ACHN (cell line): ENCODE results near the gene MERTK.
"Not testable (repeated sequence)": the region's sequence is repeated elsewhere in the genome, so short reads cannot be mapped to it uniquely, and the experiment has no call there.

ENCODE experiments used
- DNase-seq: peaks from one replicate; pipeline ENCODE4 v3.0.0-alpha.2; 2015
- in situ Hi-C: cut with HindIII; loops from 2 replicates; pipeline ENCODE4 v1.10.0; 2017; ENCODE audit warnings: low sequenced_read_pairs, low pct_ligation_motif_present, low pct_unique_long_range_greater_than_20kb

The MERTK gene

GRCh38 chr2:111897924-111898702, at the start of gene MERTK:
TSS of gene MERTK (plus strand) at chr2:111898607. CDS start at chr2:111898736, 129 bp downstream.
- in situ Hi-C loops, result no loop called here
- peak; percentile 88 for DNase-seq

GRCh38 chr2:111850646-111851045, 47.8 kb upstream of the MERTK start:
- in situ Hi-C loops, result not testable (repeated sequence)
- DNase-seq, result peak; percentile 46

DNA sequence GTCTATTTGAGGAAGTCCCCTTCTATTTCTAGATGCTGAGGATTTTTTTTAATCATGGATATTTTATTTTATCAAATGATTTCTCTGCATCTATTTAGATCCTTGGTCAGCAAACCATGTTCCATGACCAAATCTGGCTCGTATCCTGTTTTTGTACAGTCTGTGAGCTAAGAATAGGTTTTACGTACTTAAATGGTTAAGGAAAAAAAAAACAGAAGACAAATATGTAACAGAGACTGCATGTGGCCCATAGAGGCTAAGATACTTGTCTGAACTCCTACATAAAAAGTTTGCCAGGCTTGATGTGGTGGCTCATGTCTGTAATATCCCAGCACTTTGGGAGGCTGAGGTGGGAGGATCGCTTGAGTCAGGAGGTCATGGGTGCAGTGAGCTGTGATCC, 45.9 kb upstream of the MERTK start:
- DNase-seq, in situ Hi-C loops: not testable (repeated sequence)

DNA sequence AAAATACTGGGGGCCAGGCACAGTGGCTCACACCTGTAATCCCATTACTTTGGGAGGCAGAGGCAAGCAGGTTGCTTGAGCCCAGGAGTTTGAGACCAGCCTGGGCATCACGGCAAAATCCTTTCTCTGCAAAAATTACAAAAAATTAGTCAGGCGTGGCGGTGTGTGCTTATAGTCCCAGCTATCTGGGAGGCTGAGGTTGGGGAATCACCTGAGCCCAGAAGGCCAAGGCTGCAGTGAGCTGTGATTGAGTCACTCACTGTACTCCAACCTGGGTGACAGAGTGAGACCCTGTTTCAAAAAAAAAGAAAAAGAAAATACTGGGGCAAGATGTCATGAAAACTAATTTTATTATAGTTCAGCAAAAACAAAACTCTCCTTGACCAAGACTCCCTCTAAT, 38.4 kb upstream of the MERTK start:
- DNase-seq, in situ Hi-C loops: not testable (repeated sequence)

DNA sequence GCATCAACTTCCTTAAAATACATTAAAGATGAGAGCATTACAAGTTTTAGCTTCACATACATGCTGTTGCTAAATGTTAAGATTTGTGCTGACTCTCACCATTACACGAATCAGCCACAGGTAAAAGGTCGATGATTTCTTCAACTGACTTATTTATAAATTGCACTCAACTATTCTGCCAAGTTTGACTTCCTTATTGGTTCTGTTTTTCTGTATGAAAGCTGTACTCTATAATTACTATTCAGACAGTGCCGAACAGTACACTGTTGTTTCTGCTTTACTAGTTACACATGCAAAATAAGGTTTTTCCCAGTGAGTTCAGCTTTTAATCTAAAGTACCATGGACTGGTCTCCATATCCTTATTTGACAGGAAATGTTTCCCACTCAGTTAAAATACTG, 33.3 kb upstream of the MERTK start:
- in situ Hi-C loops, DNase-seq: not testable (repeated sequence)

GRCh38 chr2:111872806-111873205, 25.6 kb upstream of the MERTK start:
- DNase-seq, in situ Hi-C loops: not testable (repeated sequence)

DNA sequence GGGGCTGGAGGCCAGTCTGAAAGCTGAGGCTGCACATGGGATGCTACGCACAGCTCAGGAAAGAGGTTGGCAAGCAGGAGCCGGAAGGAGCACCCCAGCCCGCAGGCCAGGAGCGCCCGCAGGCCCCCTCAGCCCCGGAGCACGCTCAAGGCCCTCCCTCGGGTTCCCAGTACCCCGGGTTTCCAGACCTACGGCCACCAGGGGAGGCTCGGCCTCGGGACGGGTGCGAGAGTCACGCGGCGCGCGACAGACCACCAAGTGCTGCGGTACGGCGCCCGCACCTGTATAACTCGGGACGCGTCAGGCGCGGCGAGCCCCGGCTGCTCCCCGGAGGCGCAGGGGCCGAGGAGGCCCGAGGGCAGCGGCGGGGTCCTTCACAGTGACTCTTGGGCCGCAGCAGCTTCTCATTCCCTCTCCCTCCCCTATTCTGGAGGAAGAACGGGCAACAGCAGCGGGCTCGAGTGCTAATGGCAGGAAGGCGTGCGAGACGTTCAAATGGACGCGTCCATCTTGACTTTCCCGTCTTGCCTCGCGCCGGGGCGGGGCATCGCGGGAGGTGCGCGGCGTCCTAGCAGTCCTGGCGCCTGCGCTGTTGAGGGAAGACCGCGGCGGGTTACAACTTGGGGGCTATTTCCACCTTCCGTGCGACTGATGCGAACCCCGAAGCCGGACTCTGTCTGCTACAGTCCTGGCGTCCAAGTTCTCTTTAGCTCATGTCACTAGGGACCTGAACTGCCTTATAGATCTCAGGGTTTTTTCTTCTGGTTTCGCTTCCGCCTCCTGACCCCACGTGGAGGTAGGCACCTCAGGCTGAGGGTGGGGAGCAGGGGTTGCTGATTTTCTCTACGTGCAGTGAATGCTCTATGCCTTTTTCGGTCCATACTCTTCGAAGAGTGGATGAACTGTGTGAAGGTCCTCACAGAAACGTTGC, 14.5 kb upstream of the MERTK start, which contains the start of gene ANAPC1:
Gene ANAPC1, minus strand, starts transcription at position 533 of the 931 bp plus-strand sequence. CDS start 3,368 bp downstream, outside the sequence.
- peak; percentile 91 for DNase-seq
- in situ Hi-C loops, result no loop called here

- no peak for DNase-seq
- in situ Hi-C loops, result no loop called here
Measured at GRCh38 chr2:111884592-111884964, 13.8 kb upstream of the MERTK start.

DNA sequence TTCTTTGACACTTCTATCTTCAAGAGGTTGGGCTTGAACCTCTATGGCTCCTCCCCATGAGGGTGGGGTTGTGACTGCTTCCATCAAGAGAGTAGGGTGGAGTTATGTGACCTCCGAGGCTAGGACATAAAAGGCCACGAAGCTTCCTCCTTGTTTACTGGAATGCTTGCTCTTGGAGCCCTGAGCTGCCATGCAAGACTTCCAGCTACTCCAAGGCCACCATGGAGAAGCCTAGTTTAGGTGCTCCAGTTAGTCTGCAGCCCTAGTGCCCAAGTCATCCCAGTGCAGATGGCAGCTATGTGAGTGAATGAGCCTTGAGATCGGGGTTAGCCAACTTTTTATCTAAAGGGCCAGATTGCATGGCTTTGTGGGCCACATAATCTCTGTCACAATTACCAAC, 2.4 kb upstream of the MERTK start:
- no peak for DNase-seq
- in situ Hi-C loops, result no loop called here

DNA sequence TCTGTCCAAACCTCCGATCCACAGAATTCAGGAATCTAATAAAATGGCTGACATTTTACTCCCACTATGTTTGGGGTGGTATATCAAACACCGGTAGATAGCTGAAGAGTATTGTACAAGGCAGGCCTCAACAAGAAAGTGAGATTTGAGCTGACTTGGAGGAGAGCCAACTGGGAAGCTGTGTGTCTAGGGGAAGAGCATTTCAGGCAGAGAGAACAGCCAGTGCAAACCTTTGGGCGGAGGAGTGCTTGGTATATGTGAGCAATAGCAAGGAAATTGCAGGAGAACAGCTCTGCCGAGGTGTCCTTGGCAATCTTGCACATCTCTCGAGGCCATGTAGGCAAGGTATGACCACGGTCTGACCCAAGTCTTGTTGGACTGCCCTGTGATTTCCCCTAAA, 1.8 kb upstream of the MERTK start:
- in situ Hi-C loops, result no loop called here
- no peak for DNase-seq

DNA sequence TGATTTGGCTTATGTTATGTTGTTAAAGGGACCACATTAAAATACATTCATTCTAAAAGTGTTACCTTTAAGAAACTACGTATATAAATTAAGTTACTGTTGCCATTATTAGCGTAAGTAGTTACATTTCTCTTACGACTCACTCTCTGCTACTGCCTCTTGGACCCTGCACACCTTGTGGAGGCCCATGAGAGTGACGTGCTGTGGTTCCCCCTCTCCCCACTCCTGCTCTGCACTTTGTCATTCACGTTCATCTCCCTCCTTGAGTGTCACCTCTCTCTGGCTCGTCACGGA, 830 bp upstream of the MERTK start:
- DNase-seq, result no peak
- in situ Hi-C loops, result no loop called here

- no peak for DNase-seq
- in situ Hi-C loops, result no loop called here
Measured at GRCh38 chr2:111898703-111899514, 502 bp downstream of the MERTK start.

DNA sequence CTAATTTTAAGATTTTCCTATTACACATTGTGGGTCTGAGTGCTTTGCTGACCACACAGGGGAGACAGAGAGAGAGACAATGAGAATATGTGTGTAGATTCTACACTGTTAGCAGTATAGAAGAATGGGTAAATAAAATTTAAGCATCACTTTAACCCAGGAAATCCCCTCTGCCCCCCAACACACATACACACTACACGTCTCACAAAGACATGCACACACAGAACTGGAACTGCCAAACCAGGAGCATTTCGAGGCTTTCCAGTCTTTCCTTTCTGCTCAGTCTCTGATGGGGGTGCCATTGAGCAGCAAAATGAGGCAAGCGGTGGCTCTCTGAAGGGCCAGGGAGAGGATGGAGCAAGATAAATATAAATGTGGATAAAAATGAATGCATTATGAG, 2.5 kb downstream of the MERTK start:
- peak; percentile 46 for DNase-seq
- in situ Hi-C loops, result no loop called here

GRCh38 chr2:111903516-111903915, 5.1 kb downstream of the MERTK start:
- in situ Hi-C loops, result no loop called here
- no peak for DNase-seq

DNA sequence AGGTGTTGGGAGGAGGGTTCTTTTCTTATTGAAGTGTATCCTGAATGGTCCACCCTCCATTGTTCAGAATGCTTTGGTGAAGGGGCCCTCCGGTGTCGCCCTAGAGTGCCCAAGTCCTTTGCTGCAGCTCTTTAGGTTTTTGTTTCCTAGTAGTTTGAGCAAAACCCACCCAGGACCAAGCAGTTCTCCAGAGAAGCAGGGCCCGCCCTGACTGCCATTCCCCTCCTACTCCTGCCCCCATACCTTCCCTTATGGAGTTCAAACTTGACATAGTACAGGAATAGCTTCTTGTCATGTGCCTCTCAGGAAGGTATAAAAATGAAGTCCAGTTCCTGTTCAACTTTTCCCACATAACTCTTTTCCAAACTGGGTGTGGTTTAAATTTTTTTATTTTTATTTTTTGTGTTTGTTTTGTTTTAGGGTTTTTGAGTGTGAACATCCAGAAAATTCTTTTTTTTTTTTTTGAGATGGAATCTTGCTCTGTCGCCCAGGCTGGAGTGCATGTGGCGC, 5.6 kb downstream of the MERTK start:
- in situ Hi-C loops, result no loop called here
- DNase-seq, result no peak

- DNase-seq, result no peak
- in situ Hi-C loops, result no loop called here
Measured at GRCh38 chr2:111904726-111905474, 6.5 kb downstream of the MERTK start.

GRCh38 chr2:111905475-111905869, 7.1 kb downstream of the MERTK start:
- DNase-seq, in situ Hi-C loops: not testable (repeated sequence)
